ENCODE data around the gene SLC38A10. TPM values are rescaled to one million over a fixed set of nuclear protein-coding genes. Genes with fewer than 3 reads are reported as not detected.

Gene SLC38A10
- total and polyA plus RNA-seq, 2 of the 13 experiments (the other 11 are each of a cell fraction or from before 2014, with no cell fraction given): 23.4 to 55.8 TPM

DNA sequence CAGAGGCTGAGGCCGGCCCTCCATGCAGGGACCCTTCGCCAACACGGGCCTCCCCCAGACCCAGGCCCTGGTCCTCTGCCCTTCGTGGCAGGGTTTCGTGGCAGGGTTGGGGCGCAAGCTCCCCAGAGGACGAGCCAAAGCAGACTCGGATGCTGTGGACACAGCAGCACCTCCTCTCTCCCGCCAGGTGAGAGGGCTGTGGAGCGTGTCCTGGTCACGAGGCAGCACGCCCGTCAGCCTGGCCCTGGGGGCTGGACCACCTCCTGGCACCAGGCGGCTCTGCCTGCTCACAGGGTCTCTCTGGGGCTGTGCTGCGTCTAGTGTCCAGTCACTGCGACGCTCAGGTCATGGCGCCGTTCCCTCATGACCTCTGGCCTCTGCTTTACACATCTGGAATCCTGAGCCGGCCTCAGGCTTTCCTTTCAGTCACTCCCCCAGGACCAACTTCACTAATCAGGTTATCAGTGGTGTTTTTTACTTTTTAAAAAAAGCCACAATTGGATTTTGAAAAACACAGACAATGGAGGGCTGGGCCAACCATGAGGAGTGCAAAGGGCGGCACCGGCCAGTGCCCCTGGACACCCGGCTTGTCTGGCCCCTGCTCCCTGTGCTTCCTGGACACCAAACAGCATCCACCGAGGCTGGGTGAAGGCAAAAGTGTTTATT is 50.6 kb downstream of the SLC38A10 start (continued):
- TF ChIP-seq ZNF589 (CRISPR knock-in tag; conservative IDR thresholded peaks at IDR 0.05) (no peak), ZNF788 (CRISPR knock-in tag; IDR thresholded peaks at IDR 0.05; ENCODE audit: borderline replicate concordance) (no peak), JUNB (CRISPR knock-in tag; IDR thresholded peaks at IDR 0.05; ENCODE audit: borderline replicate concordance) (no peak), ZNF460 (CRISPR knock-in tag; IDR thresholded peaks at IDR 0.05; ENCODE audit: borderline replicate concordance) (no peak), JUND (CRISPR knock-in tag; IDR thresholded peaks at IDR 0.05) (no peak), DMAP1 (CRISPR knock-in tag; IDR thresholded peaks at IDR 0.05) (no peak), BORCS8-MEF2B (CRISPR knock-in tag; IDR thresholded peaks at IDR 0.05) (0 out of 2 replicates have a peak, but pooled peaks have one; percentile 16), ZNF225 (CRISPR knock-in tag; IDR thresholded peaks at IDR 0.05) (0 out of 2 replicates have a peak, but pooled peaks have one; percentile 35), ZC3H13 (CRISPR knock-in tag; IDR thresholded peaks at IDR 0.05) (no peak; the same call in 1 of the 2 replicates), ZNF446 (CRISPR knock-in tag; IDR thresholded peaks at IDR 0.05) (0 out of 2 replicates have a peak, but pooled peaks have one; percentile 26), ZNF772 (CRISPR knock-in tag; IDR thresholded peaks at IDR 0.05) (no peak), PHF20 (CRISPR knock-in tag; IDR thresholded peaks at IDR 0.05) (no peak), KDM5B (CRISPR knock-in tag; IDR thresholded peaks at IDR 0.05; ENCODE audit: borderline replicate concordance) (no peak), ZNF790 (CRISPR knock-in tag; IDR thresholded peaks at IDR 0.05; ENCODE audit: borderline replicate concordance) (no peak), ZSCAN21 (CRISPR knock-in tag; IDR thresholded peaks at IDR 0.05; ENCODE audit: borderline replicate concordance) (no peak; the same call in 1 of the 2 replicates), NFYC (CRISPR knock-in tag; IDR thresholded peaks at IDR 0.05) (no peak), CEBPZ (IDR thresholded peaks at IDR 0.05; ENCODE audit: low read length) (no peak), ZSCAN30 (CRISPR knock-in tag; IDR thresholded peaks at IDR 0.05) (no peak), ZNF414 (CRISPR knock-in tag; IDR thresholded peaks at IDR 0.05) (no peak), PLSCR1 (CRISPR knock-in tag; IDR thresholded peaks at IDR 0.05; ENCODE audit: borderline replicate concordance) (no peak), ZNF879 (CRISPR knock-in tag; IDR thresholded peaks at IDR 0.05) (no peak)
- TF ChIP-seq, protein P1, sequence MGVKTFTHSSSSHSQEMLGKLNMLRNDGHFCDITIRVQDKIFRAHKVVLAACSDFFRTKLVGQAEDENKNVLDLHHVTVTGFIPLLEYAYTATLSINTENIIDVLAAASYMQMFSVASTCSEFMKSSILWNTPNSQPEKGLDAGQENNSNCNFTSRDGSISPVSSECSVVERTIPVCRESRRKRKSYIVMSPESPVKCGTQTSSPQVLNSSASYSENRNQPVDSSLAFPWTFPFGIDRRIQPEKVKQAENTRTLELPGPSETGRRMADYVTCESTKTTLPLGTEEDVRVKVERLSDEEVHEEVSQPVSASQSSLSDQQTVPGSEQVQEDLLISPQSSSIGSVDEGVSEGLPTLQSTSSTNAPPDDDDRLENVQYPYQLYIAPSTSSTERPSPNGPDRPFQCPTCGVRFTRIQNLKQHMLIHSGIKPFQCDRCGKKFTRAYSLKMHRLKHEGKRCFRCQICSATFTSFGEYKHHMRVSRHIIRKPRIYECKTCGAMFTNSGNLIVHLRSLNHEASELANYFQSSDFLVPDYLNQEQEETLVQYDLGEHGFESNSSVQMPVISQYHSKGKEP (CRISPR knock-in tag; IDR thresholded peaks at IDR 0.05): no peak
- TF ChIP-seq, protein P2, sequence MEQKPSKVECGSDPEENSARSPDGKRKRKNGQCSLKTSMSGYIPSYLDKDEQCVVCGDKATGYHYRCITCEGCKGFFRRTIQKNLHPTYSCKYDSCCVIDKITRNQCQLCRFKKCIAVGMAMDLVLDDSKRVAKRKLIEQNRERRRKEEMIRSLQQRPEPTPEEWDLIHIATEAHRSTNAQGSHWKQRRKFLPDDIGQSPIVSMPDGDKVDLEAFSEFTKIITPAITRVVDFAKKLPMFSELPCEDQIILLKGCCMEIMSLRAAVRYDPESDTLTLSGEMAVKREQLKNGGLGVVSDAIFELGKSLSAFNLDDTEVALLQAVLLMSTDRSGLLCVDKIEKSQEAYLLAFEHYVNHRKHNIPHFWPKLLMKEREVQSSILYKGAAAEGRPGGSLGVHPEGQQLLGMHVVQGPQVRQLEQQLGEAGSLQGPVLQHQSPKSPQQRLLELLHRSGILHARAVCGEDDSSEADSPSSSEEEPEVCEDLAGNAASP (CRISPR knock-in tag; IDR thresholded peaks at IDR 0.05; ENCODE audit: borderline replicate concordance): no peak

All from HepG2 (cell line).